Subcutaneous adipose tissue (tissue), 4 donors: ENCODE measurements around the gene ELMO2. TPM values are rescaled to one million over a fixed set of nuclear protein-coding genes. Genes with fewer than 3 reads are reported as not detected.

Source experiments
- CTCF ChIP-seq: fragments of 450-650 bp; IDR thresholded peaks from one replicate; pipeline ENCODE4 v1.5.1; 2016; ENCODE audit warnings: low read depth, mild to moderate bottlenecking, control low read depth, antibody characterized with exemption, moderate library complexity
- total RNA-seq, 4 donors: library from RNA; depleted of rRNA; stranded (reverse); fragments of >200 nt; gene quantifications; one replicate each; pipeline ENCODE4 v1.1.0, GENCODE V29; 2016

Gene ELMO2
- total RNA-seq, 4 donors from 2014 or later: 37.3 to 54.7 (median 44.0) TPM

- TF ChIP-seq CTCF: no peak
Measured at GRCh38 chr20:46322641-46323040, 83.8 kb downstream of the ELMO2 start.

- TF ChIP-seq CTCF: no peak
Measured at GRCh38 chr20:46317685-46318177, 88.7 kb downstream of the ELMO2 start.

GRCh38 chr20:46316984-46317684 lies 89.3 kb downstream of the ELMO2 start:
- TF ChIP-seq CTCF: no peak

Other genes with a start within 250 kb of the ELMO2 start
- not detected for gene CDH22, start 98.1 kb downstream of the ELMO2 start, total RNA-seq
- 10 to 100 TPM in 1 of 4 donors, 1 to 10 TPM in 1, under 1 TPM in 2; 0.44 to 11.1 (median 1.1) TPM for gene ZNF334, start 106.9 kb upstream of the ELMO2 start, total RNA-seq
- gene OCSTAMP, start 144.0 kb upstream of the ELMO2 start, total RNA-seq: not detected
- gene SLC13A3, start 244.8 kb upstream of the ELMO2 start, total RNA-seq: 1 to 10 TPM in 2 of 4 donors, under 1 TPM in 2; 0.88 to 4.3 (median 1.5) TPM